Naive B cell (primary cell): Measurements from ENCODE around the gene LEP. TPM values are rescaled to one million over a fixed set of nuclear protein-coding genes. Genes with fewer than 3 reads are reported as not detected.

Experiments
- ATAC-seq, 2 donors: fragments of 150-1000 bp; cut with Tn5 transposase; 2 replicates each; pipeline ENCODE4 v1.10.0; 2021; ENCODE audit warnings: low read depth in 2 of 2, mild to moderate bottlenecking in 2 of 2, moderate library complexity in 2 of 2
- DNase-seq: peaks from one replicate; pipeline ENCODE4 v3.0.0; 2022
- H3K27ac Mint-ChIP-seq, 6 donors: one replicate each; pipeline ENCODE4 v1.8.0; 2020 to 2022; ENCODE audit warnings: mild to moderate bottlenecking in 6 of 6, mixed read lengths in 6 of 6, moderate library complexity in 5 of 6, inconsistent platforms in 2 of 6
- H3K27me3 Mint-ChIP-seq, 3 donors: one replicate each; pipeline ENCODE4 v1.8.0; 2021 to 2022; ENCODE audit warnings: mixed read lengths in 3 of 3, mild to moderate bottlenecking in 1 of 3
- H3K36me3 Mint-ChIP-seq, 2 donors: one replicate each; pipeline ENCODE4 v1.8.0; 2020 to 2022; ENCODE audit warnings: mixed read lengths in 2 of 2, inconsistent platforms in 1 of 2, mild to moderate bottlenecking in 1 of 2
- H3K4me1 Mint-ChIP-seq, 3 donors: one replicate each; pipeline ENCODE4 v1.8.0; 2020 to 2022; ENCODE audit warnings: mixed read lengths in 3 of 3, inconsistent platforms in 1 of 3, mild to moderate bottlenecking in 1 of 3, moderate library complexity in 1 of 3
- H3K4me3 Mint-ChIP-seq, 8 donors: one replicate each; pipeline ENCODE4 v1.8.0; 2020 to 2022; ENCODE audit warnings: mild to moderate bottlenecking in 8 of 8, mixed read lengths in 8 of 8, moderate library complexity in 8 of 8, inconsistent platforms in 2 of 8
- H3K9me3 Mint-ChIP-seq, 7 donors: one replicate each; pipeline ENCODE4 v1.8.0; 2020 to 2022; ENCODE audit warnings: mixed read lengths in 7 of 7, mild to moderate bottlenecking in 5 of 7, inconsistent platforms in 2 of 7, moderate library complexity in 1 of 7
- polyA plus RNA-seq, 6 donors: library from polyadenylated mRNA; unstranded; fragments of 300-500 nt; fragmentation: Illumina TruSeq; gene quantifications; one replicate each; pipeline ENCODE4 v1.2.3, GENCODE V29; 2021; ENCODE audit warnings: low read depth in 6 of 6

LEP gene
- polyA plus RNA-seq, 6 donors from 2014 or later: not detected

- Mint-ChIP-seq H3K27me3 (peaks cover 35 to 63% (median 61%) of the 10 kb centered on the region in 3 donors), H3K4me1 (peaks cover 14 to 22% (median 19%) of the 10 kb centered on the region in 3 donors), H3K36me3 (peaks cover 0 to 23% of the 10 kb centered on the region in 2 donors), H3K9me3 (peaks cover 0 to 2% (median 0%) of the 10 kb centered on the region in 7 donors), H3K4me3 (no peak overlapping the region), H3K27ac (no peak overlapping the region)
- DNase-seq (no peak), ATAC-seq (no peak)
Observed at GRCh38 chr7:128204455-128204854, 36.6 kb upstream of the LEP start.

- Mint-ChIP-seq H3K4me1 (peaks cover 14 to 25% (median 19%) of the 10 kb centered on the region in 3 donors), H3K9me3 (peaks cover 0 to 2% (median 0%) of the 10 kb centered on the region in 7 donors), H3K27me3 (peaks cover 37 to 63% (median 63%) of the 10 kb centered on the region in 3 donors), H3K4me3 (no peak overlapping the region), H3K36me3 (peaks cover 0 to 23% of the 10 kb centered on the region in 2 donors), H3K27ac (no peak overlapping the region)
- no peak for DNase-seq
- no peak for ATAC-seq
Observed at GRCh38 chr7:128205068-128205467, 36.0 kb upstream of the LEP start.

GRCh38 chr7:128206017-128206746 is 34.9 kb upstream of the LEP start:
- Mint-ChIP-seq H3K9me3 (peaks cover 0 to 2% (median 0%) of the 10 kb centered on the region in 7 donors), H3K36me3 (peaks cover 0 to 23% of the 10 kb centered on the region in 2 donors), H3K27me3 (peaks cover 34 to 54% (median 54%) of the 10 kb centered on the region in 3 donors), H3K4me1 (peaks cover 10 to 15% (median 14%) of the 10 kb centered on the region in 3 donors), H3K4me3 (no peak overlapping the region), H3K27ac (peak overlapping the region in 2 of 6 donors; percentile 25 to 41)
- DNase-seq: no peak
- ATAC-seq: no peak

- H3K27me3 Mint-ChIP-seq: peaks cover 28 to 47% (median 46%) of the 10 kb centered on the region in 3 donors
- peaks cover 0 to 16% of the 10 kb centered on the region in 2 donors for H3K36me3 Mint-ChIP-seq
- no peak for DNase-seq
- H3K4me3 Mint-ChIP-seq: no peak overlapping the region
- H3K9me3 Mint-ChIP-seq: peaks cover 0 to 2% (median 0%) of the 10 kb centered on the region in 7 donors
- no peak for ATAC-seq
- peaks cover 3 to 10% (median 8%) of the 10 kb centered on the region in 3 donors for H3K4me1 Mint-ChIP-seq
- no peak overlapping the region for H3K27ac Mint-ChIP-seq
Observed at GRCh38 chr7:128206747-128207500, 34.2 kb upstream of the LEP start.

- peaks cover 27 to 40% (median 39%) of the 10 kb centered on the region in 3 donors for H3K27me3 Mint-ChIP-seq
- H3K27ac Mint-ChIP-seq: no peak overlapping the region
- peaks cover 0 to 9% of the 10 kb centered on the region in 2 donors for H3K36me3 Mint-ChIP-seq
- peaks cover 0 to 2% (median 0%) of the 10 kb centered on the region in 7 donors for H3K9me3 Mint-ChIP-seq
- H3K4me1 Mint-ChIP-seq: peaks cover 0 to 3% (median under 1%) of the 10 kb centered on the region in 3 donors
- H3K4me3 Mint-ChIP-seq: no peak overlapping the region
- DNase-seq (no peak), ATAC-seq (no peak)
Observed at GRCh38 chr7:128207609-128208008, 33.5 kb upstream of the LEP start.

GRCh38 chr7:128209229-128210035 is 31.6 kb upstream of the LEP start:
- peaks cover 0 to 3% (median 0%) of the 10 kb centered on the region in 3 donors for H3K4me1 Mint-ChIP-seq
- DNase-seq (peak; percentile 61), ATAC-seq (peak; percentile 59 to 68)

GRCh38 chr7:128210036-128210347 is 31.1 kb upstream of the LEP start:
- ATAC-seq (no peak), DNase-seq (no peak)
- H3K4me3 Mint-ChIP-seq: no peak overlapping the region
- H3K36me3 Mint-ChIP-seq: peaks cover 0 to 4% of the 10 kb centered on the region in 2 donors
- H3K27me3 Mint-ChIP-seq: peaks cover 18 to 30% (median 28%) of the 10 kb centered on the region in 3 donors
- H3K4me1 Mint-ChIP-seq: peaks cover 0 to 3% (median 0%) of the 10 kb centered on the region in 3 donors
- H3K9me3 Mint-ChIP-seq: no peaks in the 10 kb centered on the region
- no peak overlapping the region for H3K27ac Mint-ChIP-seq

More at GRCh38 chr7:128209229-128210035, 31.6 kb upstream of the LEP start:
- no peak overlapping the region for H3K27ac Mint-ChIP-seq
- peaks cover 0 to 8% of the 10 kb centered on the region in 2 donors for H3K36me3 Mint-ChIP-seq
- H3K4me3 Mint-ChIP-seq: no peak overlapping the region
- H3K9me3 Mint-ChIP-seq: no peaks in the 10 kb centered on the region
- peaks cover 18 to 35% (median 33%) of the 10 kb centered on the region in 3 donors for H3K27me3 Mint-ChIP-seq

GRCh38 chr7:128210590-128211570 is 30.2 kb upstream of the LEP start:
- H3K9me3 Mint-ChIP-seq: peaks cover 0 to under 1% (median 0%) of the 10 kb centered on the region in 7 donors
- no peaks in the 10 kb centered on the region for H3K36me3 Mint-ChIP-seq
- no peak overlapping the region for H3K27ac Mint-ChIP-seq
- DNase-seq (no peak), ATAC-seq (no peak)
- peak overlapping the region in 1 of 8 donors; percentile 78 for H3K4me3 Mint-ChIP-seq
- H3K27me3 Mint-ChIP-seq: peaks cover 12 to 30% (median 19%) of the 10 kb centered on the region in 3 donors
- peaks cover 0 to 3% (median 0%) of the 10 kb centered on the region in 3 donors for H3K4me1 Mint-ChIP-seq

GRCh38 chr7:128211626-128212025 is 29.5 kb upstream of the LEP start:
- peaks cover 12 to 27% (median 17%) of the 10 kb centered on the region in 3 donors for H3K27me3 Mint-ChIP-seq
- H3K4me3 Mint-ChIP-seq: no peak overlapping the region
- peaks cover 0 to 2% (median 0%) of the 10 kb centered on the region in 7 donors for H3K9me3 Mint-ChIP-seq
- DNase-seq (no peak), ATAC-seq (no peak)
- no peak overlapping the region for H3K27ac Mint-ChIP-seq
- no peaks in the 10 kb centered on the region for H3K36me3 Mint-ChIP-seq
- H3K4me1 Mint-ChIP-seq: peaks cover 0 to 3% (median 0%) of the 10 kb centered on the region in 3 donors

- no peak for DNase-seq
- Mint-ChIP-seq H3K4me1 (peaks cover 0 to 3% (median 0%) of the 10 kb centered on the region in 3 donors), H3K27me3 (peaks cover 21 to 27% (median 21%) of the 10 kb centered on the region in 3 donors), H3K36me3 (no peaks in the 10 kb centered on the region), H3K4me3 (no peak overlapping the region), H3K27ac (peak overlapping the region in 3 of 6 donors; percentile 15 to 87 (median 79)), H3K9me3 (peaks cover 0 to 2% (median 0%) of the 10 kb centered on the region in 7 donors)
- ATAC-seq: no peak
Observed at GRCh38 chr7:128214463-128214862, 26.6 kb upstream of the LEP start.

- ATAC-seq: no peak
- H3K27ac Mint-ChIP-seq: no peak overlapping the region
- H3K27me3 Mint-ChIP-seq: peaks cover 17 to 29% (median 22%) of the 10 kb centered on the region in 3 donors
- DNase-seq: no peak
- no peaks in the 10 kb centered on the region for H3K4me1 Mint-ChIP-seq
- H3K36me3 Mint-ChIP-seq: no peaks in the 10 kb centered on the region
- peaks cover 0 to 2% (median 0%) of the 10 kb centered on the region in 7 donors for H3K9me3 Mint-ChIP-seq
- no peak overlapping the region for H3K4me3 Mint-ChIP-seq
Observed at GRCh38 chr7:128215281-128215680, 25.8 kb upstream of the LEP start.

GRCh38 chr7:128215739-128216138 is 25.3 kb upstream of the LEP start:
- Mint-ChIP-seq H3K4me1 (no peaks in the 10 kb centered on the region), H3K27ac (no peak overlapping the region), H3K4me3 (no peak overlapping the region), H3K9me3 (peaks cover 0 to 2% (median 0%) of the 10 kb centered on the region in 7 donors), H3K36me3 (no peaks in the 10 kb centered on the region), H3K27me3 (peaks cover 17 to 34% (median 22%) of the 10 kb centered on the region in 3 donors)
- no peak for DNase-seq
- ATAC-seq: no peak
